ENCODE results near the gene RAE1. TPM values are rescaled to one million over a fixed set of nuclear protein-coding genes. Genes with fewer than 3 reads are reported as not detected.

RAE1 gene
- total and polyA plus RNA-seq, 2 of the 8 experiments (the other 6 are each of a cell fraction or from before 2014, with no cell fraction given): 35.9 to 44.9 TPM

- POLR2A ChIA-PET (ENCODE audit: partially characterized antibody): interaction anchor here (1.4 to 2.0 kb wide), 4 partner anchors 10 to 23 kb away, joined by 3 to 11 read pairs (median 6); partner anchors contain the start of gene RBM38
- H3K18ac ChIP-seq (ENCODE audit: extremely low read depth, low read length): no peak overlapping the region
- H3K14ac ChIP-seq (ENCODE audit: insufficient read length): no peak overlapping the region
- H4K91ac ChIP-seq (replicated peaks; ENCODE audit: insufficient read length, low read length): no peak overlapping the region
- no peak for TF ChIP-seq EZH2 (IDR thresholded peaks at IDR 0.05; ENCODE audit: low read depth, low read length, severe bottlenecking)
- TF ChIP-seq USF2 (IDR thresholded peaks at IDR 0.05; ENCODE audit: low read length): no peak
- TF ChIP-seq SUZ12 (IDR thresholded peaks at IDR 0.05; ENCODE audit: low read length): no peak
- WGBS, 2 experiments (ENCODE audit: extremely low coverage in 1 of 2, insufficient coverage in 1 of 2, insufficient read length in 1 of 2, insufficient replicate concordance in 2 of 2, low coverage in 1 of 2, low lambda C conversion rate in 2 of 2, missing lambda C conversion rate in 1 of 2): 96% methylated on average over 10 of the region's 10 CpGs; no CpG with 5 or more reads in 1 of the 2 experiments
- DNase-seq (ENCODE audit: low read depth in 1 of 2, low spot score in 2 of 2) (no peak), FAIRE-seq (no peak)
- no peak overlapping the region for H4K5ac ChIP-seq (ENCODE audit: insufficient read length, low read depth, low read length)
- no peaks in the 10 kb centered on the region for H3K79me2 ChIP-seq (ENCODE audit: control insufficient read depth in 1 of 2, insufficient read depth in 2 of 2, low read length in 2 of 2)
- no peak overlapping the region for H3K4ac ChIP-seq (replicated peaks; ENCODE audit: insufficient read length, low read depth, low read length)
- no peak overlapping the region for H3K23ac ChIP-seq (ENCODE audit: insufficient read length)
- H3K4me2 ChIP-seq (ENCODE audit: insufficient read depth in 1 of 2, low read depth in 2 of 2, low read length in 2 of 2): no peak overlapping the region
- H2BK12ac ChIP-seq (ENCODE audit: low read depth, low read length): 0 out of 2 replicates have a peak overlapping the region, but pooled peaks have one; percentile 23
- no peaks in the 10 kb centered on the region for H3K79me1 ChIP-seq (ENCODE audit: low read depth, low read length)
- no peak overlapping the region for H2BK20ac ChIP-seq (ENCODE audit: low read length)
- peaks cover 0 to 4% of the 10 kb centered on the region in 2 experiments for H4K20me1 ChIP-seq (replicated peaks in 1 of 2; ENCODE audit: control insufficient read depth in 1 of 2, insufficient read depth in 2 of 2, low read length in 2 of 2)
- no peak overlapping the region for H4K8ac ChIP-seq (ENCODE audit: extremely low read depth, insufficient read depth, low read length)
- H3K23me2 ChIP-seq (ENCODE audit: low read depth, low read length): peaks cover 5% of the 10 kb centered on the region; the same call in 1 of the 2 replicates
- H3K27ac ChIP-seq (ENCODE audit: low read depth, low read length): no peak overlapping the region
- H2BK120ac ChIP-seq (replicated peaks; ENCODE audit: low read depth, low read length): no peak overlapping the region
- no peak overlapping the region for H2AK5ac ChIP-seq (ENCODE audit: low read depth, low read length)
- peaks cover 0 to 3% (median under 1%) of the 10 kb centered on the region in 4 experiments; a peak in 2 of 8 replicates for H3K36me3 ChIP-seq (ENCODE audit: control insufficient read depth in 2 of 4, insufficient read depth in 4 of 4, low read length in 3 of 4)
- no peak overlapping the region for H2AFZ ChIP-seq (ENCODE audit: low read length)
- H3K4me1 ChIP-seq (replicated peaks in 1 of 4; ENCODE audit: control insufficient read depth in 3 of 4, insufficient read depth in 4 of 4, low read length in 3 of 4): no peaks in the 10 kb centered on the region
- H3K9ac ChIP-seq (replicated peaks in 1 of 4; ENCODE audit: extremely low read depth in 1 of 4, low read depth in 3 of 4, low read length in 3 of 4): no peak overlapping the region
- H2BK15ac ChIP-seq (ENCODE audit: low read length): no peak overlapping the region
- CTCF ChIA-PET (ENCODE audit: partially characterized antibody): interaction anchor here (1.0 to 3.0 kb wide), 6 partner anchors 12 to 82 kb away, joined by 3 to 18 read pairs (median 4); no protein-coding TSS in a partner anchor
- no peaks in the 10 kb centered on the region for H3K27me3 ChIP-seq (replicated peaks in 1 of 4; ENCODE audit: control insufficient read depth in 3 of 4, extremely low read depth in 1 of 4, insufficient read depth in 3 of 4, low read length in 3 of 4)
- no peak overlapping the region for H3K56ac ChIP-seq (replicated peaks; ENCODE audit: insufficient read length, low read depth, low read length)
- H2BK5ac ChIP-seq (ENCODE audit: low read depth, low read length): no peak overlapping the region
- no peak overlapping the region for H3K4me3 ChIP-seq (ENCODE audit: extremely low read depth in 1 of 4, insufficient read depth in 2 of 4, low read depth in 3 of 4, low read length in 4 of 4)
- no peaks in the 10 kb centered on the region for H3K9me3 ChIP-seq (ENCODE audit: insufficient read depth in 2 of 2, low read depth in 1 of 2, low read length in 1 of 2)
Observed at GRCh38 chr20:57413986-57414385, 62.9 kb downstream of the RAE1 start.

Measured in H1 (cell line).